ENCODE results near the gene KRT27. TPM values are rescaled to one million over a fixed set of nuclear protein-coding genes. Genes with fewer than 3 reads are reported as not detected.

Gene KRT27, protein sequence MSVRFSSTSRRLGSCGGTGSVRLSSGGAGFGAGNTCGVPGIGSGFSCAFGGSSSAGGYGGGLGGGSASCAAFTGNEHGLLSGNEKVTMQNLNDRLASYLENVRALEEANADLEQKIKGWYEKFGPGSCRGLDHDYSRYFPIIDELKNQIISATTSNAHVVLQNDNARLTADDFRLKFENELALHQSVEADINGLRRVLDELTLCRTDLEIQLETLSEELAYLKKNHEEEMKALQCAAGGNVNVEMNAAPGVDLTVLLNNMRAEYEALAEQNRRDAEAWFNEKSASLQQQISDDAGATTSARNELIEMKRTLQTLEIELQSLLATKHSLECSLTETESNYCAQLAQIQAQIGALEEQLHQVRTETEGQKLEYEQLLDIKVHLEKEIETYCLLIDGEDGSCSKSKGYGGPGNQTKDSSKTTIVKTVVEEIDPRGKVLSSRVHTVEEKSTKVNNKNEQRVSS
- not detected in 2 replicates for total RNA-seq (ENCODE audit: low replicate concordance)

DNA sequence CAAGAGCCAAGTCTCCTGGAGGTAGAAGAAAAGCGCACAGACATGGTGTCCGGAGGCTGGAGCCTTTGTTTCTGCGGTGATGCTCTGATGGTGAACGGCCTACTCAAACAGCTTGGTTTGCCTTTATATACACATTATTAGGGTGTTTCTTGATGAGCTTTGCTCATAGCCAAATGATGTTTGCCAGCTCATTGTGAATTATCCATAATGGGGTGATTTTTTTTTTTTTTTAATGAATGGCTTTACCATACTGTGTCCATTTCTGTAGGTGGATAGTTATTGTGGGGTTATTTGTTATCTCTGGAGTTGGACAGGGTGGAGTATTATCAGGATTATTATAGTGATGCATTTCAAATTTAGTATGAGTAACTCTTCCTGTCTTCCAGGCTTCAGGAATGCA is at the start of gene KRT27:
Gene KRT27, minus strand, starts transcription at position 101 of the 400 bp plus-strand sequence. Its CDS starts 57 bp downstream, at position 44.
- H3K27ac Mint-ChIP-seq, result no peak within 1 kb of the TSS
- H3K9ac ChIP-seq, result no peak within 1 kb of the TSS
- TF ChIP-seq EZH2phosphoT487 (IDR thresholded peaks at IDR 0.05), result no peak
- TF ChIP-seq, protein P1, sequence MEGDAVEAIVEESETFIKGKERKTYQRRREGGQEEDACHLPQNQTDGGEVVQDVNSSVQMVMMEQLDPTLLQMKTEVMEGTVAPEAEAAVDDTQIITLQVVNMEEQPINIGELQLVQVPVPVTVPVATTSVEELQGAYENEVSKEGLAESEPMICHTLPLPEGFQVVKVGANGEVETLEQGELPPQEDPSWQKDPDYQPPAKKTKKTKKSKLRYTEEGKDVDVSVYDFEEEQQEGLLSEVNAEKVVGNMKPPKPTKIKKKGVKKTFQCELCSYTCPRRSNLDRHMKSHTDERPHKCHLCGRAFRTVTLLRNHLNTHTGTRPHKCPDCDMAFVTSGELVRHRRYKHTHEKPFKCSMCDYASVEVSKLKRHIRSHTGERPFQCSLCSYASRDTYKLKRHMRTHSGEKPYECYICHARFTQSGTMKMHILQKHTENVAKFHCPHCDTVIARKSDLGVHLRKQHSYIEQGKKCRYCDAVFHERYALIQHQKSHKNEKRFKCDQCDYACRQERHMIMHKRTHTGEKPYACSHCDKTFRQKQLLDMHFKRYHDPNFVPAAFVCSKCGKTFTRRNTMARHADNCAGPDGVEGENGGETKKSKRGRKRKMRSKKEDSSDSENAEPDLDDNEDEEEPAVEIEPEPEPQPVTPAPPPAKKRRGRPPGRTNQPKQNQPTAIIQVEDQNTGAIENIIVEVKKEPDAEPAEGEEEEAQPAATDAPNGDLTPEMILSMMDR (IDR thresholded peaks at IDR 0.05), result no peak
- no peak for TF ChIP-seq EZH2 (IDR thresholded peaks at IDR 0.05)
- H3F3A ChIP-seq (ENCODE audit: low read depth), result no peaks in the 10 kb centered on the region
- H3K4me1 Mint-ChIP-seq, result no peaks in the 10 kb centered on the region
- no peaks in the 10 kb centered on the region for H3K9me3 ChIP-seq (ENCODE audit: low read depth)
- no peak within 1 kb of the TSS for H3K4me3 Mint-ChIP-seq
- H3K4me1 ChIP-seq, result no peaks in the 10 kb centered on the region
- no peak within 1 kb of the TSS for H3K27ac ChIP-seq
- H3K27me3 ChIP-seq, result peaks cover 21% of the 10 kb centered on the region
- DNase-seq (ENCODE audit: low spot score), result no peak
- H3K4me2 ChIP-seq, result no peak within 1 kb of the TSS
- H4K20me1 ChIP-seq (ENCODE audit: low read depth), result no peaks in the 10 kb centered on the region
- no peaks in the 10 kb centered on the region for H3K36me3 Mint-ChIP-seq
- H3K36me3 ChIP-seq, result no peaks in the 10 kb centered on the region
- H3K4me3 ChIP-seq, result no peak within 1 kb of the TSS
- H3K9me3 Mint-ChIP-seq, result peaks cover 2% of the 10 kb centered on the region
- no peaks in the 10 kb centered on the region for H3K79me2 ChIP-seq (ENCODE audit: low read depth)
- no peaks in the 10 kb centered on the region for H3K27me3 Mint-ChIP-seq (ENCODE audit: insufficient read depth, low read depth)
- H2AFZ ChIP-seq (replicated peaks), result no peak within 1 kb of the TSS

DNA sequence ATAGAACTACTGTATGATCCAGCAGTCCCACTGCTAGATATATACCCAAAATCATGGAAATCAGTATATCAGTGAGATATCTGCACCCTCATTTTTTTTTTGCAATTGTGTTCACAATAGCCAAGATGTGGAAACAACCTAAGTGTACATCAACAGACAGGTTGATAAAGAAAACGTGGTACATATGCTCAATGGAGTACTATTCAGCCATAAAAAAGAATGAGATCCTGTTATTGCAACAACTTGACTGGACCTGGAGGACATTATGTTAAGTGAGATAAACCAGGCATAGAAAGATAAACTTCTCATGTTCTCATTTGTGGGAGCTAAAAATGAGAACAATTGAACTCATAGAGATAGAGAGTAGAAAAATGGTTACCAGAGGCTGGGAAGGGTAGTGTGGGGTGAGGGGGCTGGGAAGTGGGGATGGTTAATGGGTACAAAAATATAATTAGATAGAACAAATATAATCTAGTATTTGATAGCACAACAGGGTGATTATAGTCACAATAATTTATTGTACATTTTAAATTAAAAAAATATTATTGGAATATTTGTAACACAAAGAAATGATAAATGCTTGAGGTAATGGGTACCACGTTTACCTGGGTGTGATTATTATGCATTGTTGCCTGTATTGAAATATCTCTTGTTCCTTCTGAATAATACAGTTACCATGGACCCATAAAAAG is 47.9 kb upstream of the KRT27 start:
- Histone ChIP-seq H2AFZ (replicated peaks) (no peak overlapping the region), H3K4me1 (no peaks in the 10 kb centered on the region), H3K9me3 (ENCODE audit: low read depth) (no peaks in the 10 kb centered on the region), H3K4me2 (no peak overlapping the region), H3K79me2 (ENCODE audit: low read depth) (no peaks in the 10 kb centered on the region), H3F3A (ENCODE audit: low read depth) (no peaks in the 10 kb centered on the region), H3K36me3 (no peaks in the 10 kb centered on the region), H3K9ac (no peak overlapping the region), H4K20me1 (ENCODE audit: low read depth) (no peaks in the 10 kb centered on the region), H3K27ac (no peak overlapping the region), H3K27me3 (peaks cover 24% of the 10 kb centered on the region), H3K4me3 (no peak overlapping the region)
- Mint-ChIP-seq H3K36me3 (no peaks in the 10 kb centered on the region), H3K4me3 (no peak overlapping the region), H3K27me3 (ENCODE audit: insufficient read depth, low read depth) (no peaks in the 10 kb centered on the region), H3K4me1 (no peaks in the 10 kb centered on the region), H3K27ac (no peak overlapping the region), H3K9me3 (no peaks in the 10 kb centered on the region)
- no peak for TF ChIP-seq EZH2 (IDR thresholded peaks at IDR 0.05)
- TF ChIP-seq EZH2phosphoT487 (IDR thresholded peaks at IDR 0.05), result no peak
- no peak for DNase-seq (ENCODE audit: low spot score)

DNA sequence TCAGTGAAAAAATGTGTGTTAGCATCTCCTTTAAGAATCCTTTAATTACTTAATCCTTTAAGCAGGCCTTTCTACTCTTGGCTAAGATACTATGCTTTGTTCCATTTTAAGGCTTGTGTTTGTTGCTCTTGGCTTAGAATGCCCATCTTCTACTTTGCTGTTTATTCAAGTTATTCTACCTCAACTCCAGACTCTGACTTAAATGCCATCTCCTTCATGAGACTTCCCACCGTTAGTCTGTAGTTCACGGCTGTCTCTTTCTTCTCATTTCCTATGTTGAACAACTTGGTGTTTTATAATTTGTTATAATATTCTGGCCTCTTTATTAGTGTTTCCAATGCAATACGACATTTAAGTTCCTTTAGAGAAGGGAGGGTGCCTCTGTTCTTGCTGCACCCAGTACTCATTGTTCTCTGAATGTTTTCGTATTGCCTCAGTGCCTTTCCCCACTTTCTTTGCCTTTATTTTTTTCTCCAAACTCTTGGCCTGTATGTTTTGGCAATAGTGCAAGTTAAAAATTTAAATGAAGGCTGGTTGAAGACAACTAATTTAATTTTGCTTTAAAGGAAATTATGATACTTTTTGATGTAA is 46.2 kb upstream of the KRT27 start:
- Histone ChIP-seq H3K27me3 (peaks cover 38% of the 10 kb centered on the region), H4K20me1 (ENCODE audit: low read depth) (no peaks in the 10 kb centered on the region), H3K4me2 (no peak overlapping the region), H3K9ac (no peak overlapping the region), H2AFZ (replicated peaks) (no peak overlapping the region), H3K27ac (no peak overlapping the region), H3K9me3 (ENCODE audit: low read depth) (no peaks in the 10 kb centered on the region), H3F3A (ENCODE audit: low read depth) (no peaks in the 10 kb centered on the region), H3K36me3 (no peaks in the 10 kb centered on the region), H3K4me1 (no peaks in the 10 kb centered on the region), H3K4me3 (no peak overlapping the region), H3K79me2 (ENCODE audit: low read depth) (no peaks in the 10 kb centered on the region)
- H3K36me3 Mint-ChIP-seq, result no peaks in the 10 kb centered on the region
- H3K27me3 Mint-ChIP-seq (ENCODE audit: insufficient read depth, low read depth), result no peaks in the 10 kb centered on the region
- no peak for DNase-seq (ENCODE audit: low spot score)
- no peaks in the 10 kb centered on the region for H3K4me1 Mint-ChIP-seq
- no peaks in the 10 kb centered on the region for H3K9me3 Mint-ChIP-seq
- H3K4me3 Mint-ChIP-seq, result no peak overlapping the region
- TF ChIP-seq EZH2phosphoT487 (IDR thresholded peaks at IDR 0.05) (no peak), EZH2 (IDR thresholded peaks at IDR 0.05) (no peak)
- TF ChIP-seq, protein P1 (IDR thresholded peaks at IDR 0.05), result no peak
- no peak overlapping the region for H3K27ac Mint-ChIP-seq
